Fibroblast of skin of left biceps (primary cell): ENCODE results near the gene SLBP.
"Not testable (repeated sequence)": the region's sequence is repeated elsewhere in the genome, so short reads cannot be mapped to it uniquely, and the experiment has no call there.

Experiments
- DNase-seq, 2 experiments: peaks; one replicate each; pipeline ENCODE4 v3.0.0-alpha.2; 2013; ENCODE audit warnings: low read depth in 2 of 2

SLBP gene

GRCh38 chr4:1711571-1712215 is 426 bp downstream of the SLBP start:
- DNase-seq, result no peak

- no peak for DNase-seq
Measured at GRCh38 chr4:1711055-1711570, 1.0 kb downstream of the SLBP start.

- no peak for DNase-seq
Measured at GRCh38 chr4:1708581-1708980, 3.5 kb downstream of the SLBP start.

GRCh38 chr4:1706358-1706757 is 5.8 kb downstream of the SLBP start:
- DNase-seq, result no peak

- DNase-seq, result no peak
Measured at GRCh38 chr4:1705732-1706131, 6.4 kb downstream of the SLBP start.

GRCh38 chr4:1703867-1704266 is 8.3 kb downstream of the SLBP start:
- DNase-seq, result no peak

- DNase-seq, result not testable (repeated sequence)
Measured at GRCh38 chr4:1701671-1702070, 10.4 kb downstream of the SLBP start.

- no peak for DNase-seq
Measured at GRCh38 chr4:1695913-1696312, 16.2 kb downstream of the SLBP start.

GRCh38 chr4:1693131-1693896 is 18.8 kb downstream of the SLBP start:
- peak; percentile 10 to 19 for DNase-seq

GRCh38 chr4:1691737-1692373 is 20.3 kb downstream of the SLBP start:
- no peak for DNase-seq

GRCh38 chr4:1690698-1691097 is 21.4 kb downstream of the SLBP start:
- DNase-seq, result no peak

GRCh38 chr4:1686440-1687036 is 25.6 kb downstream of the SLBP start:
- DNase-seq, result no peak

GRCh38 chr4:1685235-1686150 is 26.6 kb downstream of the SLBP start:
- no peak for DNase-seq

GRCh38 chr4:1684506-1685234 is 27.4 kb downstream of the SLBP start:
- no peak for DNase-seq

- DNase-seq, result peak; percentile 66 to 72
Measured at GRCh38 chr4:1683736-1684505, 28.2 kb downstream of the SLBP start, which contains the start of gene FAM53A. Gene FAM53A, minus strand, starts transcription at chr4:1684313. Its CDS starts 15,572 bp downstream, at chr4:1668741.

GRCh38 chr4:1683261-1683735 is 28.8 kb downstream of the SLBP start:
- DNase-seq, result peak; percentile 72 to 74

GRCh38 chr4:1682860-1683259 is 29.3 kb downstream of the SLBP start:
- DNase-seq, result no peak

- no peak for DNase-seq
Measured at GRCh38 chr4:1678244-1678643, 33.9 kb downstream of the SLBP start.
